GM21423 (cell line): ENCODE data around the gene TTR.

Source experiments
- ATAC-seq: cut with Tn5 transposase; IDR thresholded peaks from one replicate; pipeline ENCODE4 v1.9.1; 2021; ENCODE audit warnings: mild to moderate bottlenecking, moderate library complexity; ENCODE audit not compliant: unreplicated experiment

The TTR gene

GRCh38 chr18:31612124-31612523, 20.4 kb downstream of the TTR start:
- no peak for ATAC-seq

GRCh38 chr18:31614044-31614443, 22.4 kb downstream of the TTR start:
- no peak for ATAC-seq

DNA sequence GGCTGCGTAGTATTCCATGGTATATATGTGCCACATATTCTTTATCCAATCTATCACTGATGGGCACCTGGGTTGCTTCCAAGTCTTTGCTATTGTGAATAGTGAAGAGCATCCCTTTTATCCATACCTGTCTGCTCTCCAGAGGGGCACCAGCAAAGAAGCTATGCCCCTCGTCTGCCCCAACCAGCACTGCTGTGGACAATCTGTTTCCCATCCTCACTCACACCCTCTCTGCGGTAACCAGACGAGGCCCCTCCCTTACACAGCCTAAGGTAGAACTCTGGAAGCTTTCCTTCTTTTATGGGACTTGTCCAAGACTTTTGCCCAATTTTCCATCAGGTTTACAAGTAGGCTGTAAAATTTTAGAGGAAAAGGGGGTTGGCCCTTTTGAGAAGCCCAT, 24.9 kb downstream of the TTR start:
- ATAC-seq = no peak

DNA sequence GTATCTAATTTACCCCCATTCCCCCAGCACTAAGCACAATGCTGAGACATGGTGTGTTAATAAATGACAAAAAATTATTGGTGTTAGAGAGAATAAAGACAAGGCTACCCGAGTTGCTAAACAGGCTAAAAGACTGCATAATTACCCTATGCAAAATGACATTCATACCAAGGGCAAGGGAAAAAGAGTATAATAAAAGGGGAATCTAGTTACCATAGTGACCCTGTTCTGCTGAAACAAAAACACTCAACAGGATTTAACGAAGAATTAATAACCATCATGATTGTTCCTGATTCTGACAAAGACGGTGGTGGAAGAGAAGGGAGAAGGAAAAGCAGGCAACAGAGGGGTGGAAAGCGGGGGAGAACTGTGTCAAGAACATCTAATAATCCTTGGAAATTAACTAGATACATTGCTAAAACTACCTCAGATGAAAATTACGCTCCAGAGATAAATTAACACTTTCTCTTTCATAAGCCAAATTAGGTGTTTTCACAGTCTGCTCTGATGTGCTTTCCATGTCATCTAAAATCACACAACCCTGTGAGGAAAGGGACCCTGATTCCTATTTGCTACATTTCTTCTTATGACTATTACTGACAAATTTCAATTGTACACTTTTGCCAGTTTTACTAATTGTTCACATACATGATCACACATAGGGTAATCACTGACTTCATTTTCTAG, 25.5 kb downstream of the TTR start:
- ATAC-seq = no peak

- ATAC-seq = no peak
Observed at GRCh38 chr18:31618801-31619200, 27.1 kb downstream of the TTR start.

- no peak for ATAC-seq
Observed at GRCh38 chr18:31619291-31619690, 27.6 kb downstream of the TTR start.

DNA sequence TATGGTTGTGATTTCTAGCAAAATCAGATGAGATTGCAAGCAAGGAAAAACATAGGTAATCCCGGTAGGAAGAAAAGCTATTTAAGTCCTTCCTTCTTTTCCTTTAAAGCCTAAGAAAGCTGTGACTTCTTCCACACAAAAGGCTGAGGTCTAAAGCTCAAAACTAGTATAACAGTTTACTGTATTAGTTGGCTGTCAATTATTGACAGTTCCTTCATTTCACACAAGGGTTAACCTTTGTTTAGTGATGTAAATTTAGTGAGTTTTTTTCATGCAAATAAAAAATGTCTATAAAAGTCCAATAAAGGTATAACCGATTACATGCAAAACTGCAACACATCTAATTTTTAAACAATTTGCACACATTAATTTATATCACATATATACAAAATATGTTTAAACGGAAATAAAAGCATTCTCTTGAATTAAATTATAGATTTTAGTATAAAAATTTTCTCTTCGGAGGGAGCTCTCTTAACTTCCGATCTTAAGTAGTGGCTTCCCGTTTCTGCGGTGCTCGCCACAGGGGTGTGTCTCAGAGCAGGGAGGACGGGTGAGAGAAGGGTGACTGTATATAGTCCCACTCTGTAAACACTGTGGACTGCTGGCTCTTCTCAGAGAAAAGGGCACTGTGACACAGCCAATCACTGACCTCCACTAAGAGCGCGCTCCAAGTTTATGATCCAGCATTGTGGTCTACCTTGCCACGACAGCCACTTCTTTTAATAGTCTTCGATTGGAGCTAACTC, 33.4 kb downstream of the TTR start:
- ATAC-seq = no peak

DNA sequence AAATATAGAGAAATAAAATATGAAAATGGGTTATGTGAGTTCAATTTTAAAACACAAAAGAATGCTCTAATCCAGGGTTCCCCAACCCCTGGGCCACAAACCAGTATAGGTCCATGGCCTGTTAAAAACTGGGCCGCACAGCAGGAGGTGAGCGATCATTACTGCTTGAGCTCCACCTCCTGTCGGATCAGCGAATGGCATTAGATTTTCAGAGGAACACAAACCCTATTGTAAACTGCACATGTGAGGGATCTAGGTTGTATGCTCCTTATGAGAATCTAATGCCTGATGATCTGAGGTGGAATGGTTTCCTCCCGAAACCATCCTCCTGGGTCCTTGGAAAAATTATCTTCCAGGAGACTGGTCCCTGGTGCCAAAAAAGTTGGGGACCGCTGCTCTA, 34.7 kb downstream of the TTR start:
- no peak for ATAC-seq

DNA sequence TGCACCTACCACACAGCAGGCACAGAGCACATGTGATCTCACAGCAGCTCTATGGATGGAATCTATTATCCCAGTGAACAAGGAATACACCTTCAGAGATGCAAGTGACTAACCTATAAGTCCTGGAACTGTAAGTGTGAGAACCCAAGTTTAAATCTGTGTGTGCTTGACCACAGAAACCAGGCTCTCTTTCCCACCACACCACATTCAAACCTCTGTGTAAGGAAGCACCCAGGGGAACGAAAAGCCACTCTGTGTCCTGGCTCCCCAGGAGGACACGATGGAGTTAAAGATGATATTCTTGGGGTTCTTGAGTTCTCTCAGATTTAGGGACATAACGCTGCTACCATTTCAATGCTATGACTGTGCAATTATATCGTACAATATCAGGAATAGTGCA, 38.9 kb downstream of the TTR start:
- no peak for ATAC-seq

GRCh38 chr18:31631526-31631925, 39.8 kb downstream of the TTR start:
- no peak for ATAC-seq

- ATAC-seq = no peak
Observed at GRCh38 chr18:31632356-31632755, 40.7 kb downstream of the TTR start.

GRCh38 chr18:31633392-31634330, 42.0 kb downstream of the TTR start:
- ATAC-seq = peak; percentile 30

DNA sequence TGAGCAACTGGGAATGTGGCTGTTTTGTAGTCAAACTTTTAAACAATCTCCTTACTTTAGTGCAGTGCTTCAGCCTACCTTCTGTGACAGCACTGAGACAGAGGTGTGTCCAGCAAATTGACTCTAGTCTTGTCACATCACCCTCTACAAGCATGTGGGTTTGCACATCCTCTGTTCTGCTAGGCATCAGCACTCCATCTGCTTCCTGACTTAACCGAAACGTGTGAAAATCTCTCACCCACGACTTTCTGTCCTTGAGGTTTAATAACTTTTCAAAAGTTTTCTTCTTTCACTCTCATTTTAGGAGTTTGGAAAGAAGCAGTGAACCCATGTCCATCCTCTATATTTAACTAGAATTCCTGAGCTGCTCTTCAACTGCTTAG, 42.6 kb downstream of the TTR start:
- peak; percentile 97 for ATAC-seq

DNA sequence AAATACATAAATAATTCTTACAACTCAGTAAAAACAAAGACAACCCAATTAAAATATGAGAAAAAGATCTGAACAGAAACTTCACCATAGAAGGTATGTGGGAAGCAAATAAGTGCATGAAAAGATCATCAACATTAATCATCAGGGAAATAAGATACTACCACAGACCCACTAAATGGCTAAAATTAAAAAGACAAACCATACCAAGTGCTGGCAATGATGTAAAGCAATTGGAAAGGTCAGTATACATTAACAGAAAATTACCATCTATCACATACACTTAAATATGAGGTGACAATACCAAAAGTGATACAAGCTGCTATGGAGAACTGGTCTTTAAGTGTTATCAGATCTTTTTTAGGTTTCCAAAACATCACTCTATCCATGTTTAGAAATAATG, 44.7 kb downstream of the TTR start:
- ATAC-seq = no peak

GRCh38 chr18:31637445-31637844, 45.8 kb downstream of the TTR start:
- ATAC-seq = no peak

GRCh38 chr18:31643003-31643402, 51.3 kb downstream of the TTR start:
- no peak for ATAC-seq

DNA sequence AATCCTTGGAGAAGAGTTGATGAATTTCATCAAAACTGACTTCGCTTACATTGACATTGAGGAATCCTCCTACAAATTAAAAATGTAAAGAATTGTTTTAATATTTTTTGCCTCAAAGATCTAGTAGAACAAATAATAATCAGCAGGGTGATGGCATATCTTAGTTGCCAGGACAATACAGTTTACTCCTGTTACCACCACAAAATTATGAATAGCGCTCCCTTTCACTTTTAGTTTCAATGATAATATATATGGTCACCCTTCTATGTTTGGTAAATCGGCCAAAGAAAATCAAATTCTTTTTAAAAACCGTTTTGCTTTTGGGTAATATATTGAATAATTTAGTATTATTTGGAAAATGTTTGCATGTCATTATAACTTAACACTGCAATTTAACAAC, 53.7 kb downstream of the TTR start:
- no peak for ATAC-seq

DNA sequence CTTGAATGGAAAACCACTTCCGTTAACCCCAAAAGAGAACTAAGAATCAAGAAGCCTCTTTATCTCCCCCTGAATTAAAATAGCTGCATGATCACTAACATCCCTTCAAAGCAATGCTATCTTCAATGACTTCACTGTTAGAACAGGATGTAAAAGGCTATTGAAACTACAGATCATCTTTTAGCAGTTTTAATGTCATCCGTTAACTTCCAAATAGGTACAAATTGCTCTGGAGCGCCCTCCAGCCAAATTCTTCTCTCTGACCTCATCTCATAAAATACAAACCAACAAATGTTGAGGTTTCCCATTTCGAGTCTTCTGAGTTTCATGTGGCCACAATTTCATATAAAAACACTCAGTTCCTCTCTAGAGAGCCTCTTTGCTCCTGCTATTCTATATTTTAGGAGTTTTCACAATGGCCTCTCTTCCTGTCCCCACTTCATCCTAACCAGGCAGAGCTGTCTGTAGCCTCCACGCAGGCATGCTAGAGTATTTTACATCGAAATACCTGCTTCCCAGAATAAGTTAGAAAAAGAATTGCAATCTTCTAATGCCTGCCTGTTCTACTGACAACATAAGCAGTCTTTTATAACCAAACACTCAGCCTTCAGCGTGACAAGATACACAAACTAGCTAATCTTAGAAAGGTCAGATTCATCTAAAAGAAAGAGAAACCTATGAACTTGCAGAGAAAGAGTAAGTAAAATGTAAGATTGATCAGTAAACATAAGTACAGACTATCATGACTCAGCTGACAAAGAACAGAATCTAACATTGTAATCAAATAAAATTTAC, 54.9 kb downstream of the TTR start:
- ATAC-seq = peak; percentile 26

GRCh38 chr18:31647127-31647753, 55.6 kb downstream of the TTR start:
- ATAC-seq = no peak
